Skin epidermis (tissue), 12 donors: ENCODE measurements around the gene PPEF1.
"Not testable (repeated sequence)": the region's sequence is repeated elsewhere in the genome, so short reads cannot be mapped to it uniquely, and the experiment has no call there.

Source experiments
- H3K27ac ChIP-seq, 21 experiments: fragments of 200-600 bp; sonication (generic) in 11 of 21; one replicate each; pipeline ENCODE4 v1.5.0; 2020; ENCODE audit warnings: mild to moderate bottlenecking in 3 of 21, inconsistent platforms in 2 of 21, moderate library complexity in 2 of 21
- H3K4me3 ChIP-seq, 7 experiments: fragments of 200-600 bp; sonication (generic) in 2 of 7; one replicate each; pipeline ENCODE4 v1.5.0; 2020; ENCODE audit warnings: inconsistent platforms in 2 of 7, mild to moderate bottlenecking in 2 of 7, moderate library complexity in 1 of 7

PPEF1 gene

DNA sequence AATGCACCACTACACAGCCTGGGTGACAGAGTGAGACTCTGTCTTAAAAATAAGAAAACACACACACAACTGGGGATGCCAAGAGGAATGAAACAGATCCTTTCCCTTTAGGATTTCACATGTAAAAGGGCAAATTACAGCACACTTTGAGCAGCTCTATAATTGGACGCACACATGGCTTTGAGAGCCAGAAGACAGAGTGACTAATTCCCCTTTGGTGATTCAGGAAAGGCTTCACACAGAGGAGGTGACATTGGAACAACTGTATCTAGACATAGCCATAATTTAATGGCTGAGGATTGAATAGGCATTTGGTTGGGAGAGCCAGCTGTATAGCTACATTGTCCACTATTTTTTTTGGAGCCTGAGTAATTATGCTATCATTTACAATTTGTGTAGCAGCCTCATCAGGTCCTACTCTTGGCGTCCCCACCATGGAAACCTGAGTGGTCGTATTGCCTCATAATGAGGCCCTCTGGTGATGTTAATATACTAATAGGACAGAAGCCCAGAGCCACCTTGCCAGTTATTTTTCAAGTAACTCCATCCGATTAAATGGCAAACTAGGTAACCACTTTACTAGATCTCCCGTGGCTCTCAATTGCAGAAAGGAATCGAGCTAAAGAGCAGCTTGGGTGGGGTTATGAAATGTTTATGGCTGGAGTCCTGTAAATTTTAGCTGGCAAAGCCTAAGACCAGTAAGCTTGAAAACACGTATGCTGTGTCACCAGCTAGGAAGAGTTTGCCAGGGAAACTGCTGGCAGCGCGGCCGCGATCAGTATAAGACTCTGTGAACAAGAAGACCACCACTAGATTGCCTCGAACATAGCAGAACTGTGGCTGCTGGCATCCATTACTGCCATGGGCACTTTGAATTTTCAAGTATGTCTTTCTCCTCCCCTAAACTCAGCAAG, 8.5 kb upstream of the PPEF1 start:
- no peak overlapping the region for H3K27ac ChIP-seq
- no peak overlapping the region for H3K4me3 ChIP-seq

DNA sequence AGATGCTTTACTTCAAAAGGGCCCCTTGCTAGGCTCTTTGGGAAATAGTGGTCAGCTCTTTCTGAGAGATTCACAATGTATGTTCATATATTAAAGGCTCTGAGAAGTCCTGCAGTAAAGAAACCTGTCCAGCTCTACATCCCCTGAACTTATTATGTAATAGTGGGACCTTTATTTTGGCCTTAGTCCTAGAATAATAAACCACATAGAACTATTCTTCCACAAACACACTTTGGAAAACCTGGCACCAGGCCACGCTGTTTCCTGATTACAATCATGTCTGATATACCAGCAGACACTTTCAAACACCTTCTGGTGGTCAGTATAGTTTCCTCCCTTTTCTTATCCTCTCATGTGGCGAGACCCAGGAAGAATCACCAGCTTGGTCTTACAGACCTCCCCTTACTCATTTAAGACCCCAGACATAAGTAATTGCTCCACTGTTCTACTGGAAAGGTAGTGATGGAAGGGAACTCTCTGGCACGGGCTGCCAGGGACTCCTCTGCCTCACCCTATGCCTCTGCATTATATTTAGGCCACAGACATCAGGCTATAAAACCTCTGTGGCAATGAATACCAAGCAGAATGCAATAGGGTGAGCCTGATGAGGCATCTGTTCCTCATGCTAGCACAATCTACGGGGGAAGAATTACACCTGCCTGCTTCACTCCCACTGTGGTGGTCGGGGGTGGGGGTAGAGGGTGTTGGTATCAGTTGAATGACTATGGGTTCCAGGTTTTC, 5.7 kb upstream of the PPEF1 start:
- H3K27ac ChIP-seq = no peak overlapping the region

DNA sequence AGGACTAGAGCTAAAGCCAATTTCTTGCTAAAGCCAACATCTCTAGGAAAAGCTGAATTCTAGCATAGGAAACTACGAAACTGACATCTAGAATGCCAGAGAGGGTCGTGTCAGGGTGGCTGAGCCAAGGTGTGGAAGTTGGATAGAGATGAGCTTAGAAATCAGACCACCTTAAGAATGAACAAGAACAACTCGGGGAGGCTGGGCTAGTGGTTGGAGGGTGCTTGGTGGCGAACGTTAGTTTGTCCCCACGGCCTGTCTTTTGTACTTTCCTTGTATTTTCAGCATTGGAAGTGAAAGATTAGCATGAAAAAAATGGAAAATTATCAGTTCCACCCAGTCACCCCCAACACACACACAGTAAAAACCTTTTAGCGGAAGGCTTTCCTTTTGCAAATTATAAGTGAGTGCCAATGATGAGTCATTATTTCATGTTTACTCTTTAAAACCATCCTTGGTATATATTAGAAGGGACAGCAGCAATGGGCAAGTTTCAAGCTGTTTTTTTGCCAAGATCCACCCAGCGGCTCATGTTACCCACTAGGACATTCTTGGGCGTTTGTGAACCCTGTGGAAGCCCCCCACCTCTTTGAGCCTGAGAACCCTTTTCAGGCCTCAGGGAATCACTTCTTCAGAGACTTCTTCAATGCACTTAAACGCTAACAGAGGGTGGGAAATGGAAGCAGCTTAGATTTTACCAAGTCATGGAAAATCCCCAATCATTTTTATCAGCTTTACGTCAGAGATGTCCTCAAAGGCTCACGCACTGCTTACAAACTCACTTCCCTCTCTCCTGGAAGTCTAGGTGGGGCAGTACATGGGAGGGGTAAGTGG, 4.9 kb upstream of the PPEF1 start:
- H3K27ac ChIP-seq = no peak overlapping the region
- no peak overlapping the region for H3K4me3 ChIP-seq

More for the DNA sequence above, 5.7 kb upstream of the PPEF1 start:
- no peak overlapping the region for H3K4me3 ChIP-seq

DNA sequence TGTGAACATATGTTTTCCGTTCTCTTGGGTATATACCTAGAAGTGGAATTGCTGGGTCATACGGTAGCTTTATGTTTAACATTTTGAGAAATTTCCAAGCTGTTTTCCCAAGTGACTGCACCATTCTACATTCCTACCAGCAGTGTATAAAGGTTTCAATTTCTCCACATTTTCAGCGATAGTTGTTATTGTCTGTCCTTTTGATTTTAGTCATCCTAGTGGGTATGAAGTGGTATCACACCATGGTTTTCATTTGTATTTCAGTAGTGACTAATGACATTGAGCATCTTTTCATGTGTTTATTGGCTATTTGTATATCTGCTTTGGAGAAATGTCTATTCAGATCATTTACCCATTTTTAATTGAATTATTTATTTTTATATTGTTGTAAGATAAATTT, 2.4 kb downstream of the PPEF1 start:
- Histone ChIP-seq H3K4me3 (no peak overlapping the region), H3K27ac (no peak overlapping the region)

DNA sequence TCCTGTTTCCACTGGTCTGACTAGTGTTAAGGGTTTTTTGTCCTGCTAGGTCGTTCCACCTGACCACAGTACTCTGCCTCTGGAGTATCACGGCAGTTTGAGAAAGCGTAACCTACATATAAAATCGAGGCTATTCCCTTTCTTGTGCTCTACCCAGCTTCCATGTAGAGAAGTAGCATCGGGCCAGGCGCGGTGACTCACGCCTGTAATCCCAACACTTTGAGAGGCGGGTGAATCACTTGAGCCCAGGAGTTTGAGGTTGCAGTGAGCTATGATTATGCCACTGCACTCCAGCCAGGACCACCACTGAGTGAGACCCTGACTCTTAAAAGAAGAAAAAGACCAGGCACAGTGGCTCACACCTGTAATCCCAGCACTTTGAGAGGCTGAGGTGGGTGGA, 7.5 kb downstream of the PPEF1 start:
- Histone ChIP-seq H3K4me3 (no peak overlapping the region), H3K27ac (no peak overlapping the region)

DNA sequence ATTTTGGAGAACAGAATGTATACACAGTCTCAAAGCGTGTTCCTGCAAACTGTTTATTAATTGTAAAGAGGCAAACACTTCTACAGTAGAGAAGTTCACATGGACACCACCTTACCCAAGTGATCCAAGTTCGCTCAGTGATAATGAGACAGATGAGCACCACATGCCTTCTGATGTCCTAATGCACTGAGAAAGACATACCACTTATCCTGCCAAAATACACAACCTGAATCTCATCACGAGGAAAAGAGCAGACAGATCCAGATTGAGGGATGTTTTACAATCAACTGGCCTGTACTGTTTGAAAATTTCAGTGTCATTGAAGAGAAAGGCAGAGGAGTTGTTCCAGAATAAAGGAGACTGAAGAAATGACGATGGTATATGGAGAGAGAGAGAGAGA, 12.4 kb downstream of the PPEF1 start:
- no peak overlapping the region for H3K4me3 ChIP-seq
- no peak overlapping the region for H3K27ac ChIP-seq

DNA sequence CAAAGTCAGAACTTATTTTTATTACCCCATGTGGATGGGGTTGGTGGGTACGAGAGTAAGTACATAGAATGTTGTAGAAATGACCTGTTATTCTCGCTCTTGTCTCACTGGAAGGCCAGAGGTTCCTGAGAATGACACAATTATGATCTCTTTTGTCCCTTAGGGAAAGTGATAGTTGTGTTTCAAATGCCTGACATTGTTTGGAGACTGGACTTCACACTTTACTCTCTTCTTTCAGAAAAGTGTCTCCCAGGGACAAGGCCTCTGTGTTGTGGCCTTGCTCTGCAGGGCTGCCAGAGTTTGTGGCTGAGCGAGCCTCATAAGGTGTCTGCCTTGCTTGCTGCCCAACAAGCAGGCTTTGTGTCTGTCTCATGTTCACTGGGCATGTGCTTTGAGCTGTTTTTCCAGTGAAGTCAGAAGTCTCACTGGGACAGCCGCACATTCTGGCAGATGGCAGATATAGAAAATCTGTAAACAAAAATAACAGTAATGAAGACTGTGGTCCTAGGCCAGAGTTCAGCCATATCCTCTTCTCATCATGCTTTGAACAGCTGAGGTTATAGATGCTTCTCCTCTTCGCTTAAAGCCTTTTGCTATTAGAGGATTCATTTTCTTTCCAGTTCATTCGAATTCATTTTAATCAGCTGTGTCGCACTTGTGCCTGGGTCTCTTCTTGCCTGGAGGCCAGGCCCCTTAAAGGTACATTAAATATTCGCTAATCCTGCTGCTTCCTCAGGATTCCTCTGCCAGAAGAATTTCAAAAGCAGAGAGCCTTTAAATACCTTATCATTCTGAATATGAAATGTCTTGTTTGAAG, 14.4 kb downstream of the PPEF1 start:
- H3K27ac ChIP-seq = no peak overlapping the region
- H3K4me3 ChIP-seq = no peak overlapping the region

DNA sequence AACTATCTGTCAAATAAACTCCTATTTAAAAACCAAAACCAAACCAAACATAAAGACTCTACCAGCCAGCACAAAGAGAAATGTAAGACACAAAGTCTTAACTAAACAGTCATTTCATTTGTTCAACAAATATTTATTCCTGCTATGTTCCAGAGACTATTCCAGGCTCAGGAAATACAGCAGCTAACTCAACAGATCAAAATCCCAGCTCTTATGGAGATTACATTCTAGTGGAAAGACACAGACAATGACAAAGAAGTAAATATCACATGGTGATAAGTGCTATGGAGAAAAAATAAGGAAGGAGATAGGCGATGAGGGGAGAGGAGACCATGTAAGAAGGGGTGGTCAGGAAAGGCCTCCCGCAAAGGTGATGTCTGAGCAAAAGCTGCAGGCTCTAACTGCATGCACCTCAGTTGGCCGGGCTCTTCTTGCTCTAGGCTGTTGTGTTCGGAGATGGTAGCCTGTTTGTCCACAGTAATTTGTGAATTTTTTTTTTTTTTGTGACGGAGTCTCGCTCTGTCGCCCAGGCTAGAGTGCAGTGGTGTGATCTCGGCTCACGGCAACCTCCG, 15.1 kb downstream of the PPEF1 start:
- Histone ChIP-seq H3K4me3 (no peak overlapping the region), H3K27ac (no peak overlapping the region)

DNA sequence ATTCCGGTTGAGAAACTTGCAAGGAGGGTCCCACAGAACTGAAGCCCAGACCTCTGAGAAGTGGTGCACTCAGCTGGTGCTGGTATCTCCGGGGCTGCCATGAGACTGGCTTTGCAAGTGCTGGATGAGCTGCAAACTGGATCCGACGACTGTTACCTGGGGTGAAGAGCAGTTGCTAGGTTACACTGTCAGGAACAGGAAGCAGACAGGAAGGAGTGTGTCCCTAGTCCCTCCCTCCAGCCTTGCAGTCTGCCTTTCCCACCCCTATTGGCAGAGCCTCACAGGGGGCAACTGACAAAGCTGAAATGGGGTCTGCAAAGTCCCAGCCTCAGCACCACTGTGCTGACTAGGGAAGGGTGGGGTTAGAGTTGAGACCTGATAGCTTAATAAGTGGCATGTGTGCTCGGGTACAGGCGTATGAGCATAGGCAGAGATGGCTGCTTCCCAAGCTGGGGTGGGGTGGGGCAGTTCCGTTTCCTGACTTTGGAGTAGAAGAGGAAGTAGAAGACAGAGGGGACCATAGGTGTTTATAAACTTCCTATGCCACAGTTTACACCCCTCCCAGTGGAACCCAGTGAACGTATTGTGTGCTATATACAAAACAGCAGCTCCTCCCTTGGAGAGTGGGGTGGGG, 18.0 kb downstream of the PPEF1 start:
- H3K4me3 ChIP-seq = no peak overlapping the region
- H3K27ac ChIP-seq = no peak overlapping the region

DNA sequence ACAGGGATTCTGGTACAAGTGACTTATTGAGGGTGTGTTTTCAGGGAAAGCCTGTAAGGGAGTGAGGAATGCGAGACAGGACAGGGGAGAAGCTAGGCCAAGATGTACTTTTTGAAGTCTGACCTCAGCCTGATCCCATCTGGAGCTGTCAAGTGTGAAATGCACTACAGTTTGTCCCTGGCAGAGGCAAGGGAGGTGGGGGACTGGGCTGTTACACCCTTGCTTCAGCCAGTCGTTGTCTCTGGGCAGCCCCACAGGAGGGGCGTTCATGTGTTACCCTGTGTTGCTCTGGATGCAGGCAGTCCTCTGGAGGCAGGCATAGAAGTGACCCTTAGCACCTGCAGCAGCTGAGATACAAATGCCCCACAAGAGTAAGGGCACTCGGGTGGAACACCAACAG, 25.8 kb downstream of the PPEF1 start:
- no peak overlapping the region for H3K27ac ChIP-seq

DNA sequence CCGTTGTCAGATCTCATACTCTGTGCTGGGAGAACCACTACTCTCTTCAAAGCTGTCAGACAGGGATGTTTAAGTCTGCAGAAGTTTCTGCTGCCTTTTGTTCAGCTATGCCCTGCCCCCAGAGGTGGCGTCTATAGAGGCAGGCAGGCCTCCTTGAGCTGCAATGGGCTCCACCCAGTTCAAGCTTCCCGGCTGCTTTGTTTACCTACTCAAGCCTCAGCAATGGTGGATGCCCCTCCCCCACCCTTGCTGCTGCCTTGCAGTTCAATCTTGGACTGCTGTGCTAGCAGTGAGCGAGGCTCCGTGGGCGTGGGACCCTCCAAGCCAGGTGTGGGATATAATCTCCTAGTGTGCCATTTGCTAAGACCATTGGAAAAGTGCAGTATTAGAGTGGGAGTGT, 32.2 kb downstream of the PPEF1 start:
- not testable (repeated sequence) for H3K4me3 ChIP-seq

More for the DNA sequence above, 25.8 kb downstream of the PPEF1 start:
- H3K4me3 ChIP-seq = no peak overlapping the region

DNA sequence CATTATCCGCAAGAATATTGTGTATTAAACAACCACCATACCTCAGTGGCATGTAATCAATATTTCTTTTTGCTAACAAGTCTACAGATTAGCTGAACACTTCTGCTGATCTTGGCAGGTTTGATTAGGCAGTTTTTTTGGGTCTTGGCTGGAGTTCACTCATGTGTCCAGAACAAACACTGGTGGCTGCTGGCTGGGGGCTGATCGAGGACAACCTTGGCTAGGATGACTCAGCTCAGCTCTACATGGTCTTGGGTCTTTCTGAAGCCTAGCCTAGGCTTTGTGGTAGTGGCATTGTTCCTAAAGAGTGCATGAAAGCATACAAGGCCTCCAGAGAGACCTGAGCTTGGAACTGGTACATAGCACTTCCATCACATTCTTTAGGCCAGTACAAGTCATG, 41.1 kb downstream of the PPEF1 start:
- Histone ChIP-seq H3K4me3 (no peak overlapping the region), H3K27ac (no peak overlapping the region)

More for the DNA sequence above, 32.2 kb downstream of the PPEF1 start:
- not testable (repeated sequence) for H3K27ac ChIP-seq

DNA sequence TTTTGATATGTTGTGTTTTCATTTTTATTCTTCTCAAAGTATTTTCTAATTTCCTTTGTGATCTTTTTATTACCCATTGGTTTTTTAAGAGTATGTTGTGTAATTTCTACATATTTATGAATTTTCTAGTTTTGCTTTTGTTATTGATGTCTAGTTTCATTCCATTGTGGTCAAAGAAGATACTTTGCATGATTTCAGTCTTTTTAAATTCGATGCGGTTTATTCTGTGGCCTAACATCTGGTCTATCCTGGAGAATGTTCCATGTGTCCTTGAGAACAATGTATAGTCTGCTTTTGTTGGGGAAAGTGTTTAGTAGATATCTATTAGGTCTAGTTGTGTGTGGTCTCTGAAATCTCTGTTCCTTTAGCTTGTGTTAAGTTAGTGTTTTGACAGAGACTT, 46.2 kb downstream of the PPEF1 start:
- H3K4me3 ChIP-seq = no peak overlapping the region
- no peak overlapping the region for H3K27ac ChIP-seq

DNA sequence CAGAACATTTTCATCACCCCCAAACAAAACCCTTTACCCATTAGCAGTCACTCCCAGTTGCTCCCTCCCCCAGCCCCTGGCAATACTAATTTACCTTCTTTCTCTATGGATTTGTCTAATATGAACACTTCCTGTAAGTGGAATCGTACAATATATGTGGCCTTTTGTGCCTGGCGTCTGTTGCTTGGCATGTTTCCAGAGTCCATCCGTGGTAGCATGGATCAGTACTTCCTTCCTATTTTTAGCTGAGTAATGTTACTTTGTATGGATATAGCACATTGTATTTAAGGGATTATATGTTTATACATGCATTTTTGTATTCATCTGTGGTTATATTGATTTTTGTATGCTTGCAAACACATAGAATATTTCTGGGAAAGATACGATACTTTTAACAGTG, 48.2 kb downstream of the PPEF1 start:
- Histone ChIP-seq H3K27ac (no peak overlapping the region), H3K4me3 (no peak overlapping the region)

DNA sequence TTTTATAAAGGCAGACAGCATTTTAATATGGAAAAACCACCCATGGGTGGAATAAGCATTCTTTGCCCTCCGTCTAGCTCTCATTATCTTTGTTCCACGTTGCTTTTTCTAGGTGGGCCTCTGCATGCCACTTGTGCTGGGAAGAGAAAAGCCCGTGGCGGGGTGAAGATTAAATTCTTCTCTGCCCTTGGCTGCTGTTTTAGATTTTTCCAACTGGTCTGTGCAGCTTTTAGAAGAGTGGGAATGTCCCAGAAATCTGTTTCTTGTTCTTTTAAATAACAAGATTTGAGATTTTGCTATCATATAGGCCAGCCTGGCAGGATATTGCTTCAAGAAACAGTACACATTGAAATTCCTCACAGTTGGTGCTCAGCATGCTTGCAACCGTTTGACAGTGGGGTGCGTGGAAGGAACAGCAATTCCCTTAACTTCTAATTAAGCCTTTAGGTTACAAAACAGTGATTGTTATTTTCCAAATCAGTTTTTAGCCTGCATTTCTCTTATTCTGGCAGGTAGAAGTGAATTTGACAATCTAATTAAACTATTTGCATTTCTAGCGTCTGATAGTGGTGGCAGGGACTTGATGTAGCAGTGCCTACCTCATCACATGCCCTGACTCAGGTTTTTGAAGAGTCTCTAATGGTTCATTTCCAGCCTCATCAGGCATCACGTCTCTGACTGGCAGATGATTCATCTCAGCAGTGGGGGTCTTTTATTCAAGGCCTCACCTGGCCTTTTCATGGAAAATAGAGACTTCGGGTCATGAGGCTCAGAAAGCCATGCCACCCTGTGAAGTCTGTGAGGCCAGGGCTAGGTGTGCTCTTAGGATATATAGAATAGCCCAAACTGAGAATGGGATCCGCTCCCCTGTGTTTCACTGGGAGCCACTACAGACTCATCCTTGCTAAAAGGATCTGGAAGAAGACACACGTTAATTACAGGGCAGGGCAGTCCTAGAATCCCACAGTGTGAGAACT, 50.8 kb downstream of the PPEF1 start:
- H3K4me3 ChIP-seq = no peak overlapping the region
- no peak overlapping the region for H3K27ac ChIP-seq

DNA sequence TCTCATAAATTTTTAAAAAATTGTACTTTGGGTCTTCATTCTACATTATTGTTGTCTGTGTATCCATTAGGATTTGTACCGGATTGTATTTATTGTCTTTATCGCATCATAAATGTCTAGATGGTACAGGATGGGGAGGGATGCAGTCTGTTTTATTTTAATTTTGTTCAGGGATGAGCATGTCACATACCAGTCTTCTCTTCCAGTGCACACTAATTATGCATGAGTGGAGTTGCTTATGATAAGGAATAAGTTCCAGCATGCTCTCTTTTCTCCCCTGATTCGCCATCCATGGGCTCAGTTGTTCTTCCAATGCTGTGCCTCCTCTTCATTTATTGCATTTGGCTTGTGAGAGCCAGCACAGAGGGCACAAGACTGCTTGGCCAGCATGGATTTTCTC, 54.3 kb downstream of the PPEF1 start:
- Histone ChIP-seq H3K27ac (no peak overlapping the region), H3K4me3 (no peak overlapping the region)

DNA sequence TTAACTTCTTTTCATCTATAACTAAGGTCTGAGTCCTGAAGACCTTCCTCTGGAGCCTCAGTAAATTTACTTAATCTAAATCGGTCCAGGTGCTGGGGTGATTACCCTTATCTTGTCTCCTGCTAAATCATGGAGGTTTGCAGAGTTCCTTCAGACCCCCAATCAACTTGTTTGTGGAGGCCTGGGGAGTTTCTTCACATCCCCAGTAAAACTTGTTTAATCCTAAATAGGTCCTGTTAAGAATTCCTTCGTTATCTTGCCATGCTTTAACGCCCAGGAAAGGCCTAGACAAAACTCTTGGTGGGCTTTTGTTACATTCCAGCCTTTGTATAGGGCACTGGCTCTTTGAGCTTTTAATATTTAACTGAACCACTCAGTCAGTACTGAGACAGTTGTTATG, 55.7 kb downstream of the PPEF1 start:
- H3K4me3 ChIP-seq, H3K27ac ChIP-seq: not testable (repeated sequence)

DNA sequence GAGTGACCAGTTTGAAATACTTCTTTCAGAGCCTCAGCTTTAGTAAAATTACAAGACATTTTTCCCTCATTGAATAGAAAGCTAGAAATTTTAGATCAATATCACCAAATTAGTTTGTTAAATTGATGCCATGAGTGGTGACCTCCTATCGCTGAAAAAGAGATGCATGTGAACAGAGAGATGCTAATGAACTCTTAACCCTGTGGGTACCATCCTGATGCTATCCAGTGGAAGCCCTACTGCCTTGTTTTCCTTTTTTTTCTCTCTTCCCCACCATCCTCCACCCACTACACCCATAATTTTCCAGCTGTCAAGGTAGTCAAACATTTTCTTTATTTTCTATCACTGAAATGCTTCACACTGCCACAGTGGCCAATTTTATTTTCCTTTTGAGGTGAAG, 61.9 kb downstream of the PPEF1 start:
- Histone ChIP-seq H3K4me3 (no peak overlapping the region), H3K27ac (no peak overlapping the region)
